ENCODE measurements around the gene IKZF3. TPM values are rescaled to one million over a fixed set of nuclear protein-coding genes. Genes with fewer than 3 reads are reported as not detected.

The IKZF3 gene
- total and polyA plus RNA-seq, 10 of the 15 experiments (the other 5 are each of a cell fraction or from before 2014, with no cell fraction given): 5.5 to 98.2 (median 47.6) TPM

DNA sequence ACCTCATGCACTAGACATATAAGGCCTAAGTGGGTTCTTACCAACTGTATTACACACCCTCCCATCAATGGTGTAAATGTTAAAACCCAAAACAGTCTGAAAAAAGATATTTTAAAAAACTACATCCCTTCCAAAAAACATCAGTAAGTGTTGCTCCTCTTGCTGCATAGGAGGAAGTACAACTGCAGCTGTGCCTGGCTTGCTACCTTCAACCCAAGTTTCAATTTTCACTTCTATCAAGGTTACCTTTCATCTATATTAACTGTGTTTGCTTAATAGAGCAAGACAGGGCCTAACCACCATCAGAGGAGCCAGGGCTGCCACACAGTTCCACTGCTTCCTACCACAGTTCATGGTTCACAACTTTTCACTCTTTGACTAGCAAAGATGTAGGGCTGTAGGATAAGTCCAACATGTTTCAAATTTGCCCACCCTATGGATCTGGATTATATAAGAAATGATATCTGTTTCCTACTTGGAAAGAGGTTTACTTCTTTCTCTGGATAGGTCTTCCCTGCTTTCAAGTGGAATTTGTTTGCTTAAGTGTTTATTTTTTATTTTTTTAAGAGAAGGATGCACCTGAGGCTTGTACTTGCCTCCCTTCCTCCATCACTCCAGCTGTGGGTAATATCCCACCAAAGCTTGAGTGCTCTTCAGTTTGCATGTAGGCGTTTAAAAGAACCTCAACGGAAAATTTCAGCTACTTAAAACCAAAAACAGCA is 69.7 kb downstream of the IKZF3 start (continued):
- TF ChIP-seq, protein P1, sequence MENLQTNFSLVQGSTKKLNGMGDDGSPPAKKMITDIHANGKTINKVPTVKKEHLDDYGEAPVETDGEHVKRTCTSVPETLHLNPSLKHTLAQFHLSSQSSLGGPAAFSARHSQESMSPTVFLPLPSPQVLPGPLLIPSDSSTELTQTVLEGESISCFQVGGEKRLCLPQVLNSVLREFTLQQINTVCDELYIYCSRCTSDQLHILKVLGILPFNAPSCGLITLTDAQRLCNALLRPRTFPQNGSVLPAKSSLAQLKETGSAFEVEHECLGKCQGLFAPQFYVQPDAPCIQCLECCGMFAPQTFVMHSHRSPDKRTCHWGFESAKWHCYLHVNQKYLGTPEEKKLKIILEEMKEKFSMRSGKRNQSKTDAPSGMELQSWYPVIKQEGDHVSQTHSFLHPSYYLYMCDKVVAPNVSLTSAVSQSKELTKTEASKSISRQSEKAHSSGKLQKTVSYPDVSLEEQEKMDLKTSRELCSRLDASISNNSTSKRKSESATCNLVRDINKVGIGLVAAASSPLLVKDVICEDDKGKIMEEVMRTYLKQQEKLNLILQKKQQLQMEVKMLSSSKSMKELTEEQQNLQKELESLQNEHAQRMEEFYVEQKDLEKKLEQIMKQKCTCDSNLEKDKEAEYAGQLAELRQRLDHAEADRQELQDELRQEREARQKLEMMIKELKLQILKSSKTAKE (IDR thresholded peaks at IDR 0.05; ENCODE audit: low read depth, poor library complexity, severe bottlenecking): peak; percentile 75
- TF ChIP-seq EED (IDR thresholded peaks at IDR 0.05; ENCODE audit: low read depth) (peak; percentile 93), SMARCA5 (IDR thresholded peaks at IDR 0.05) (peak; percentile 15; the same call in 1 of the 2 replicates), KDM1A (IDR thresholded peaks at IDR 0.05; ENCODE audit: borderline replicate concordance) (no peak), ETV6 (conservative IDR thresholded peaks at IDR 0.05 in 1 of 2, IDR thresholded peaks at IDR 0.05 in 1 of 2; ENCODE audit: borderline replicate concordance in 1 of 2, low read depth in 1 of 2) (peak in 1 of 2 experiments; percentile 88; a peak in 2 of 4 replicates), CBX5 (IDR thresholded peaks at IDR 0.05; ENCODE audit: low read depth) (peak; percentile 78; the same call in 1 of the 2 replicates), IRF4 (IDR thresholded peaks at IDR 0.05; ENCODE audit: low read depth, low read length) (peak; percentile 64), FOXK2 (IDR thresholded peaks at IDR 0.05) (no peak), GATAD2B (conservative IDR thresholded peaks at IDR 0.05; ENCODE audit: low read depth) (peak; percentile 35), NR2F1 (conservative IDR thresholded peaks at IDR 0.05) (peak; percentile 64), STAT1 (conservative IDR thresholded peaks at IDR 0.05) (0 out of 2 replicates have a peak, but pooled peaks have one; percentile 44), POLR2A (IDR thresholded peaks at IDR 0.05; ENCODE audit: low read depth, low read length) (peak; percentile 53; the same call in 1 of the 2 replicates), CREM (IDR thresholded peaks at IDR 0.05; ENCODE audit: low read depth) (peak; percentile 68)
- TF ChIP-seq, protein P2, sequence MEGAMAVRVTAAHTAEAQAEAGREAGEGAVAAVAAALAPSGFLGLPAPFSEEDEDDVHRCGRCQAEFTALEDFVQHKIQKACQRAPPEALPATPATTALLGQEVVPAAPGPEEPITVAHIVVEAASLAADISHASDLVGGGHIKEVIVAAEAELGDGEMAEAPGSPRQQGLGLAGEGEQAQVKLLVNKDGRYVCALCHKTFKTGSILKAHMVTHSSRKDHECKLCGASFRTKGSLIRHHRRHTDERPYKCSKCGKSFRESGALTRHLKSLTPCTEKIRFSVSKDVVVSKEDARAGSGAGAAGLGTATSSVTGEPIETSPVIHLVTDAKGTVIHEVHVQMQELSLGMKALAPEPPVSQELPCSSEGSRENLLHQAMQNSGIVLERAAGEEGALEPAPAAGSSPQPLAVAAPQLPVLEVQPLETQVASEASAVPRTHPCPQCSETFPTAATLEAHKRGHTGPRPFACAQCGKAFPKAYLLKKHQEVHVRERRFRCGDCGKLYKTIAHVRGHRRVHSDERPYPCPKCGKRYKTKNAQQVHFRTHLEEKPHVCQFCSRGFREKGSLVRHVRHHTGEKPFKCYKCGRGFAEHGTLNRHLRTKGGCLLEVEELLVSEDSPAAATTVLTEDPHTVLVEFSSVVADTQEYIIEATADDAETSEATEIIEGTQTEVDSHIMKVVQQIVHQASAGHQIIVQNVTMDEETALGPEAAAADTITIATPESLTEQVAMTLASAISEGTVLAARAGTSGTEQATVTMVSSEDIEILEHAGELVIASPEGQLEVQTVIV (IDR thresholded peaks at IDR 0.05; ENCODE audit: borderline replicate concordance, partially characterized antibody): no peak
- TF ChIP-seq, protein P3, sequence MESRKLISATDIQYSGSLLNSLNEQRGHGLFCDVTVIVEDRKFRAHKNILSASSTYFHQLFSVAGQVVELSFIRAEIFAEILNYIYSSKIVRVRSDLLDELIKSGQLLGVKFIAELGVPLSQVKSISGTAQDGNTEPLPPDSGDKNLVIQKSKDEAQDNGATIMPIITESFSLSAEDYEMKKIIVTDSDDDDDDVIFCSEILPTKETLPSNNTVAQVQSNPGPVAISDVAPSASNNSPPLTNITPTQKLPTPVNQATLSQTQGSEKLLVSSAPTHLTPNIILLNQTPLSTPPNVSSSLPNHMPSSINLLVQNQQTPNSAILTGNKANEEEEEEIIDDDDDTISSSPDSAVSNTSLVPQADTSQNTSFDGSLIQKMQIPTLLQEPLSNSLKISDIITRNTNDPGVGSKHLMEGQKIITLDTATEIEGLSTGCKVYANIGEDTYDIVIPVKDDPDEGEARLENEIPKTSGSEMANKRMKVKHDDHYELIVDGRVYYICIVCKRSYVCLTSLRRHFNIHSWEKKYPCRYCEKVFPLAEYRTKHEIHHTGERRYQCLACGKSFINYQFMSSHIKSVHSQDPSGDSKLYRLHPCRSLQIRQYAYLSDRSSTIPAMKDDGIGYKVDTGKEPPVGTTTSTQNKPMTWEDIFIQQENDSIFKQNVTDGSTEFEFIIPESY (IDR thresholded peaks at IDR 0.05): no peak
- TF ChIP-seq, protein P4, sequence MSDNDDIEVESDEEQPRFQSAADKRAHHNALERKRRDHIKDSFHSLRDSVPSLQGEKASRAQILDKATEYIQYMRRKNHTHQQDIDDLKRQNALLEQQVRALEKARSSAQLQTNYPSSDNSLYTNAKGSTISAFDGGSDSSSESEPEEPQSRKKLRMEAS (IDR thresholded peaks at IDR 0.05; ENCODE audit: low read depth, low read length): no peak
- TF ChIP-seq, protein P5, sequence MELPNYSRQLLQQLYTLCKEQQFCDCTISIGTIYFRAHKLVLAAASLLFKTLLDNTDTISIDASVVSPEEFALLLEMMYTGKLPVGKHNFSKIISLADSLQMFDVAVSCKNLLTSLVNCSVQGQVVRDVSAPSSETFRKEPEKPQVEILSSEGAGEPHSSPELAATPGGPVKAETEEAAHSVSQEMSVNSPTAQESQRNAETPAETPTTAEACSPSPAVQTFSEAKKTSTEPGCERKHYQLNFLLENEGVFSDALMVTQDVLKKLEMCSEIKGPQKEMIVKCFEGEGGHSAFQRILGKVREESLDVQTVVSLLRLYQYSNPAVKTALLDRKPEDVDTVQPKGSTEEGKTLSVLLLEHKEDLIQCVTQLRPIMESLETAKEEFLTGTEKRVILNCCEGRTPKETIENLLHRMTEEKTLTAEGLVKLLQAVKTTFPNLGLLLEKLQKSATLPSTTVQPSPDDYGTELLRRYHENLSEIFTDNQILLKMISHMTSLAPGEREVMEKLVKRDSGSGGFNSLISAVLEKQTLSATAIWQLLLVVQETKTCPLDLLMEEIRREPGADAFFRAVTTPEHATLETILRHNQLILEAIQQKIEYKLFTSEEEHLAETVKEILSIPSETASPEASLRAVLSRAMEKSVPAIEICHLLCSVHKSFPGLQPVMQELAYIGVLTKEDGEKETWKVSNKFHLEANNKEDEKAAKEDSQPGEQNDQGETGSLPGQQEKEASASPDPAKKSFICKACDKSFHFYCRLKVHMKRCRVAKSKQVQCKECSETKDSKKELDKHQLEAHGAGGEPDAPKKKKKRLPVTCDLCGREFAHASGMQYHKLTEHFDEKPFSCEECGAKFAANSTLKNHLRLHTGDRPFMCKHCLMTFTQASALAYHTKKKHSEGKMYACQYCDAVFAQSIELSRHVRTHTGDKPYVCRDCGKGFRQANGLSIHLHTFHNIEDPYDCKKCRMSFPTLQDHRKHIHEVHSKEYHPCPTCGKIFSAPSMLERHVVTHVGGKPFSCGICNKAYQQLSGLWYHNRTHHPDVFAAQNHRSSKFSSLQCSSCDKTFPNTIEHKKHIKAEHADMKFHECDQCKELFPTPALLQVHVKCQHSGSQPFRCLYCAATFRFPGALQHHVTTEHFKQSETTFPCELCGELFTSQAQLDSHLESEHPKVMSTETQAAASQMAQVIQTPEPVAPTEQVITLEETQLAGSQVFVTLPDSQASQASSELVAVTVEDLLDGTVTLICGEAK (IDR thresholded peaks at IDR 0.05; ENCODE audit: borderline replicate concordance): no peak
